IPS-18c (cell line): ENCODE results near the gene CREM.
"Not testable (repeated sequence)": the region's sequence is repeated elsewhere in the genome, so short reads cannot be mapped to it uniquely, and the experiment has no call there.

Experiments
- H3K4me3 ChIP-seq: 2 replicates; pipeline ENCODE4 v1.7.0; 2013; ENCODE audit warnings: low read depth, mild to moderate bottlenecking, low read length, moderate library complexity; ENCODE audit not compliant: insufficient read depth
- H3K9me3 ChIP-seq: one replicate; pipeline ENCODE4 v1.6.1; 2013; ENCODE audit warnings: mild to moderate bottlenecking, low read length, moderate library complexity; ENCODE audit not compliant: control insufficient read depth, insufficient read depth

Gene CREM

GRCh38 chr10:35208536-35208935 lies 81.9 kb downstream of the CREM start:
- Histone ChIP-seq H3K4me3 (no peak overlapping the region), H3K9me3 (no peaks in the 10 kb centered on the region)

- Histone ChIP-seq H3K4me3 (no peak overlapping the region), H3K9me3 (no peaks in the 10 kb centered on the region)
These were observed 82.4 kb downstream of the CREM start for GRCh38 chr10:35208949-35209613.

- no peaks in the 10 kb centered on the region for H3K9me3 ChIP-seq
- no peak overlapping the region for H3K4me3 ChIP-seq
These were observed 84.3 kb downstream of the CREM start for GRCh38 chr10:35210961-35211360.

- no peak overlapping the region for H3K4me3 ChIP-seq
- H3K9me3 ChIP-seq = no peaks in the 10 kb centered on the region
These were observed 84.7 kb downstream of the CREM start for GRCh38 chr10:35211390-35211789.

GRCh38 chr10:35212856-35213255 lies 86.2 kb downstream of the CREM start:
- Histone ChIP-seq H3K9me3 (no peaks in the 10 kb centered on the region), H3K4me3 (no peak overlapping the region)

- Histone ChIP-seq H3K9me3 (no peaks in the 10 kb centered on the region), H3K4me3 (no peak overlapping the region)
These were observed 87.1 kb downstream of the CREM start for GRCh38 chr10:35213699-35214098.

- H3K9me3 ChIP-seq = no peaks in the 10 kb centered on the region
- H3K4me3 ChIP-seq = no peak overlapping the region
These were observed 88.0 kb downstream of the CREM start for GRCh38 chr10:35214607-35215020.

GRCh38 chr10:35215107-35215506 lies 88.5 kb downstream of the CREM start:
- H3K4me3 ChIP-seq = no peak overlapping the region
- H3K9me3 ChIP-seq = no peaks in the 10 kb centered on the region

GRCh38 chr10:35216303-35216905 lies 89.8 kb downstream of the CREM start:
- Histone ChIP-seq H3K9me3 (no peaks in the 10 kb centered on the region), H3K4me3 (no peak overlapping the region)

GRCh38 chr10:35216956-35217355 lies 90.3 kb downstream of the CREM start:
- H3K9me3 ChIP-seq = not testable (repeated sequence)

GRCh38 chr10:35217455-35217854 lies 90.8 kb downstream of the CREM start:
- Histone ChIP-seq H3K4me3 (no peak overlapping the region), H3K9me3 (no peaks in the 10 kb centered on the region)

More at GRCh38 chr10:35216956-35217355, 90.3 kb downstream of the CREM start:
- not testable (repeated sequence) for H3K4me3 ChIP-seq

GRCh38 chr10:35218339-35218955 lies 91.8 kb downstream of the CREM start:
- H3K9me3 ChIP-seq = no peaks in the 10 kb centered on the region
- no peak overlapping the region for H3K4me3 ChIP-seq

GRCh38 chr10:35219292-35219691 lies 92.6 kb downstream of the CREM start:
- no peaks in the 10 kb centered on the region for H3K9me3 ChIP-seq
- no peak overlapping the region for H3K4me3 ChIP-seq

- H3K4me3 ChIP-seq = no peak overlapping the region
These were observed 93.5 kb downstream of the CREM start for GRCh38 chr10:35219891-35220890.

GRCh38 chr10:35223016-35223415 lies 96.4 kb downstream of the CREM start:
- no peaks in the 10 kb centered on the region for H3K9me3 ChIP-seq
- H3K4me3 ChIP-seq = no peak overlapping the region

More at GRCh38 chr10:35219891-35220890, 93.5 kb downstream of the CREM start:
- no peaks in the 10 kb centered on the region for H3K9me3 ChIP-seq

GRCh38 chr10:35224045-35224740 lies 97.5 kb downstream of the CREM start:
- no peaks in the 10 kb centered on the region for H3K9me3 ChIP-seq
- no peak overlapping the region for H3K4me3 ChIP-seq

GRCh38 chr10:35225204-35225603 lies 98.6 kb downstream of the CREM start:
- no peaks in the 10 kb centered on the region for H3K9me3 ChIP-seq

More at GRCh38 chr10:35225204-35225603, 98.6 kb downstream of the CREM start:
- H3K4me3 ChIP-seq = no peak overlapping the region
